Esophagus squamous epithelium (tissue), 4 donors: ENCODE data around the gene ADPGK.

ENCODE experiments used
- CTCF ChIP-seq, 6 experiments: fragments of 450-650 bp in 4 of 6; fragments of 200-600 bp in 2 of 6; sonication (generic) in 2 of 6; IDR thresholded peaks; one replicate each; pipeline ENCODE4 v1.5.1; 2016 to 2019; ENCODE audit warnings: antibody characterized with exemption in 6 of 6, mild to moderate bottlenecking in 4 of 6, moderate library complexity in 4 of 6
- POLR2A ChIP-seq, 4 donors: fragments of 450-650 bp; IDR thresholded peaks; one replicate each; pipeline ENCODE4 v1.6.1; 2017; ENCODE audit warnings: antibody characterized with exemption in 4 of 4, mild to moderate bottlenecking in 4 of 4, moderate library complexity in 3 of 4

DNA sequence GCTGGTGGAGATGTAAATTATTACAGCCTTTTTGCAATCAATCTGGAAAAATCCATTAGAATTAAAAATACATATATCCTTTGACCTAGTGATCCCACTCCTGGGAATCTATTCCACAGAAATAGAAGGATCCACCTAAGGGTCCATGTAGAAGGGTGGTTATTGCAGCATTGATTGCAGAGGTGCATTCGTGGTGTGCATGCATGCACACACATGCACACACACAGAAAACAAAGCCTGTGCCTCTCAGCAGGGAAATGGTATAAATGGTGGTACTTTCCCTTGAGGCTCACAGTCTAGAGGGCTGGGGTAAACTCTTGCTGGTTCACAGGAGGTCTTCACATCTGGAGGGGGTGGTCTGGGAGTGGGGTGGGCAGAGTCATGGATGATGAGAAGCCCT lies 19.4 kb upstream of the ADPGK start:
- TF ChIP-seq POLR2A (IDR thresholded peaks at IDR 0.05) (no peak), CTCF (IDR thresholded peaks at IDR 0.05) (no peak)
